Thyroid gland (tissue), 4 donors: ENCODE measurements around the gene SMOC1. TPM values are rescaled to one million over a fixed set of nuclear protein-coding genes. Genes with fewer than 3 reads are reported as not detected.

Experiments
- DNase-seq, 2 donors: peaks; one replicate each; pipeline ENCODE4 v3.0.0-alpha.2; 2019
- H3K27ac ChIP-seq, 3 donors: fragments of 200-600 bp; sonication (generic); 1 replicate in 2 of 3; 2 replicates in 1 of 3; pipeline ENCODE4 v1.5.1; 2016 to 2019; ENCODE audit warnings: mild to moderate bottlenecking in 1 of 3, moderate library complexity in 1 of 3
- H3K27me3 ChIP-seq: fragments of 200-600 bp; sonication (generic); one replicate; pipeline ENCODE4 v1.5.1; 2019
- H3K36me3 ChIP-seq, 2 donors: fragments of 200-600 bp; sonication (generic); one replicate each; pipeline ENCODE4 v1.5.1; 2016 to 2019
- H3K4me1 ChIP-seq, 2 donors: fragments of 200-600 bp; sonication (generic); one replicate each; pipeline ENCODE4 v1.5.1; 2017 to 2019
- H3K4me3 ChIP-seq, 3 donors: fragments of 200-600 bp; sonication (generic); replicated peaks in 1 of 3; 1 replicate in 2 of 3; 2 replicates in 1 of 3; pipeline ENCODE4 v1.5.1; 2016; ENCODE audit warnings: mild to moderate bottlenecking in 1 of 3
- H3K9me3 ChIP-seq: fragments of 200-600 bp; sonication (generic); one replicate; pipeline ENCODE4 v1.5.1; 2017
- POLR2A ChIP-seq, 2 donors: fragments of 450-650 bp; IDR thresholded peaks; one replicate each; pipeline ENCODE4 v1.6.1; 2017; ENCODE audit warnings: antibody characterized with exemption in 2 of 2, mild to moderate bottlenecking in 2 of 2, moderate library complexity in 1 of 2
- WGBS, 2 donors: methylation state at CpG; one replicate each; pipeline ENCODE4 v1.1.5; 2017; 5-methylcytosine and 5-hydroxymethylcytosine counted together
- intact Hi-C: fragments of 100-400 bp; cut with DNase I; formaldehyde crosslinking; loops from one replicate; pipeline ENCODE4 v1.15.1; 2023
- total RNA-seq, 4 donors: library from RNA; depleted of rRNA; stranded (reverse); fragments of >200 nt; gene quantifications; one replicate each; pipeline ENCODE4 v1.2.3, GENCODE V29; 2016
- TF ChIP-seq, protein P1 (sequence below), 6 experiments: fragments of 200-600 bp in 3 of 6; fragments of 450-650 bp in 3 of 6; sonication (generic) in 3 of 6; IDR thresholded peaks; one replicate each; pipeline ENCODE4 v1.5.1; 2016 to 2019; ENCODE audit warnings: antibody characterized with exemption in 6 of 6, mild to moderate bottlenecking in 2 of 6, inconsistent platforms in 1 of 6, moderate library complexity in 1 of 6

SMOC1 gene
- total RNA-seq, 4 donors from 2014 or later = 3.4 to 7.3 (median 3.7) TPM

DNA sequence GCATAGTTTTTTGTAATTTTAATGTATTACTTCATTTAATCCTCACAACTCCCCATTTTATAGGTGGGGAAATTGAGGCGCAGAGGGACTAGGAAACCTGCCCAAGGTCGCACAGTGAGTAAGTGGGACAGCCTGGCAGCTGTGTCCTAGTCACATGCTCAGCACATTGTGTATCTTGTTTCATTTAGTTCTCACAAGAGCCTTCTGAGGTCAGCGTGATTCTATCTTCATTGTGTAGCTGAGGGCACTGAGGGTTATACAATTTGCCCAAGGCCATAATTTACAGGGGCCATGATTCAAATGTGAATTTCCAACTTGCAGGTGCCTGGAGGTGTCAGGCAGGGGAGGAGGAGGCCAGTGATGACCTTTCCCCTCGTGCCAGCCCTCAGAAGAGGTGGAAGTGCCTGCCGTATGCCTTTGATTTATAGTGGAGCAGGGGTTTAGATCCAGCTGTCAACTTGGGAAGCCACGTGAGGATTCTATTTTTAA, 30.3 kb upstream of the SMOC1 start:
- WGBS, 2 donors = 60 to 71% methylated on average over 6 of the region's 6 CpGs
- no peaks in the 10 kb centered on the region for H3K36me3 ChIP-seq
- TF ChIP-seq POLR2A (IDR thresholded peaks at IDR 0.05) = no peak
- TF ChIP-seq, protein P1, sequence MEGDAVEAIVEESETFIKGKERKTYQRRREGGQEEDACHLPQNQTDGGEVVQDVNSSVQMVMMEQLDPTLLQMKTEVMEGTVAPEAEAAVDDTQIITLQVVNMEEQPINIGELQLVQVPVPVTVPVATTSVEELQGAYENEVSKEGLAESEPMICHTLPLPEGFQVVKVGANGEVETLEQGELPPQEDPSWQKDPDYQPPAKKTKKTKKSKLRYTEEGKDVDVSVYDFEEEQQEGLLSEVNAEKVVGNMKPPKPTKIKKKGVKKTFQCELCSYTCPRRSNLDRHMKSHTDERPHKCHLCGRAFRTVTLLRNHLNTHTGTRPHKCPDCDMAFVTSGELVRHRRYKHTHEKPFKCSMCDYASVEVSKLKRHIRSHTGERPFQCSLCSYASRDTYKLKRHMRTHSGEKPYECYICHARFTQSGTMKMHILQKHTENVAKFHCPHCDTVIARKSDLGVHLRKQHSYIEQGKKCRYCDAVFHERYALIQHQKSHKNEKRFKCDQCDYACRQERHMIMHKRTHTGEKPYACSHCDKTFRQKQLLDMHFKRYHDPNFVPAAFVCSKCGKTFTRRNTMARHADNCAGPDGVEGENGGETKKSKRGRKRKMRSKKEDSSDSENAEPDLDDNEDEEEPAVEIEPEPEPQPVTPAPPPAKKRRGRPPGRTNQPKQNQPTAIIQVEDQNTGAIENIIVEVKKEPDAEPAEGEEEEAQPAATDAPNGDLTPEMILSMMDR (IDR thresholded peaks at IDR 0.05) = no peak

DNA sequence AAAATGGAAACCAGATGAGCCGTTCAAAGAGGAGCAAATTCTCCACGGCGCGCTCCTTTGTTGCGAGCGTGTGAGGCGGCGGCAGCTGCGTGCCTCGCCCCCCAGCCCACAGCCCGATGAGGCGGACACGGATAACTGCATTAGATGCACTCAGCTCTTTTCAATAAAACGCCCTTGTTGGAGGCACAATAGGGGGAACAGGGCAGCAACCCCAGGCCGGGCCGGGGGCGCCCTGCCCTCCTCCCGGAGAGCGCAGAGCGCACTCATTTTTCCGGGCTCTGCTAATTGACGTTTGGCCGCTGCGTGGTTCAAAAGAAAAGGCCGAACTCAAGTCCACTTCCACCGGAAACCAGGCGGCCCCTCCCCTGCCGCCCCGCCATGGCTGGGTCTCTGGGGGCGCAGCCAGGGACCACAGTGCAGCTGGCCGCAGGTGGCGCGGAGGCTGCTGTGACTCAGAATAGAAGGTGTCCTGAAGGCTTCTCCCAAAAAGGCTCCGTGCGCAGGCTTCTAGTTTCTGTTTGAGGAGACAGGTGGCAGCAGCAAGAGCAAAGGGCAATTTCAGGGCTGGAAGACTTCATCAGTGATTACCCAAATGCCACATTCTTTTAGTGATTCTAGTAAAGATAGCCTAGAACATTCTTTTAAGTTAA, 29.0 kb upstream of the SMOC1 start:
- no peaks in the 10 kb centered on the region for H3K9me3 ChIP-seq
- no peak overlapping the region for H3K27ac ChIP-seq
- no peaks in the 10 kb centered on the region for H3K27me3 ChIP-seq
- 75 to 87% methylated on average over 29 to 30 of the region's 35 CpGs for WGBS, 2 donors
- TF ChIP-seq, protein P1 (IDR thresholded peaks at IDR 0.05) = no peak
- no peak for TF ChIP-seq POLR2A (IDR thresholded peaks at IDR 0.05)
- H3K4me1 ChIP-seq = no peaks in the 10 kb centered on the region
- no peak overlapping the region for H3K4me3 ChIP-seq
- intact Hi-C loops = no loop called here
- no peak for DNase-seq
- H3K36me3 ChIP-seq = no peaks in the 10 kb centered on the region

More for the DNA sequence above, 30.3 kb upstream of the SMOC1 start:
- no peak for DNase-seq
- Histone ChIP-seq H3K27ac (no peak overlapping the region), H3K27me3 (no peaks in the 10 kb centered on the region), H3K4me1 (no peaks in the 10 kb centered on the region), H3K4me3 (no peak overlapping the region), H3K9me3 (no peaks in the 10 kb centered on the region)
- intact Hi-C loops = no loop called here

DNA sequence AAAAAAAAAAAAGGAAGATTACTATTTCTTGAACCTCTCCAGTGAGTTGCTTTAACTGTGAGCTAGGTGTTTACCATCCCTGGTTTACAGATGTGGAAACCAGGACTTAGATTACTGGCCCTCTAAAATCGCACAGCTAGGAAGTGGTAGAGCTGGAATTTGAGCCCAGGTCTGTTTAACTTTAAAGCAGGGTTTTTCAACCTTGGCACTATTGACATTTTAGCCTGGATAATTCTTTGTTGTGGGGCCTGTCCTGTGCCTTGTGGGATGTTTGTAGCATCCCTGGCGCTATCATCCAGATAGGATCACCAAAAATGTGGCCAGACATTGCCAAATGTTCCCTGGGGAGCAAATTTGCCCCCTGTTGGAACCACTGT, 28.5 kb upstream of the SMOC1 start:
- WGBS, 2 donors = 72 to 79% methylated on average over 2 of the region's 2 CpGs
- TF ChIP-seq POLR2A (IDR thresholded peaks at IDR 0.05) = no peak
- TF ChIP-seq, protein P1 (IDR thresholded peaks at IDR 0.05) = no peak
- intact Hi-C loops = no loop called here
- no peaks in the 10 kb centered on the region for H3K4me1 ChIP-seq
- H3K9me3 ChIP-seq = no peaks in the 10 kb centered on the region
- no peak for DNase-seq
- no peaks in the 10 kb centered on the region for H3K36me3 ChIP-seq
- no peak overlapping the region for H3K4me3 ChIP-seq
- H3K27ac ChIP-seq = no peak overlapping the region
- no peaks in the 10 kb centered on the region for H3K27me3 ChIP-seq

DNA sequence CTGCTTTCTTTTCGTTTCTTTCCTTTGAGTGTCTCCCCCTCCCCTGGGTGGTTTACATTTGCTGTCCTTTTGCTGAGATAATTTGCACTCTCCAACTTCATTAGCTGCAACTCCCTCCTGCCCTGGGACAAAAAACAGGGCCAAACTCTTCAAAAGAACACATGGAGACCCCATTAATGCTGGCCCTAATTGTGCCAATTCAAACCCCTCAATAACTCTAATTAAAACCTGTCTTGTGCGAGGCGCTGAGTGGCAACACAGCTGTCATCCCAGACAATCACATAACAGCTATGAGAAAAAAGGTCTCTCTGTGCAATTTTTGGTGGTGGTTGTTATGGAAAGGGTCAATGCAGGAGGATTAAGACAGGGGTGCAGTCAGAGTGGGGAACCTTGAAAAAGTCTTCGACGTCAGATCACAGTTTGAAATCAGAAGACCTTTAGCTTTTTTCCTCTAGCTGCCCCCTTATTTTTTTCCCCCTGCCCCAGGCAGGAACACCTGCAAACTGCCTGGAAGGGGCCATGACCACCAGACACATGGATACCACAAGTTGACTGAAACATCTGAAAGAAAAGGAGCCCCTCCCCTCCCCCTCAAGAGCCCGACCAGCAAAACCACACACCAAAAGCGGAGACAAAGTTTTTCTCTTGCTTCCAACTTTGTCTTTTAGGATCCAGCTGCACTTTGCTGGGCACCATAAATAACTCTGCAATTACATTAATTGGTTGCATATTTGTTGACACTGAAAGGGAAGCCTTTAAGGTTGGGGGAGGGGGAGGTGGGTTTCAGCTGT, 26.5 kb upstream of the SMOC1 start:
- H3K4me3 ChIP-seq = no peak overlapping the region
- no peak overlapping the region for H3K27ac ChIP-seq
- intact Hi-C loops = no loop called here
- no peak for DNase-seq
- no peaks in the 10 kb centered on the region for H3K36me3 ChIP-seq
- H3K4me1 ChIP-seq = no peaks in the 10 kb centered on the region
- no peaks in the 10 kb centered on the region for H3K9me3 ChIP-seq
- TF ChIP-seq, protein P1 (IDR thresholded peaks at IDR 0.05) = no peak
- no peak for TF ChIP-seq POLR2A (IDR thresholded peaks at IDR 0.05)
- whole genome bisulfite sequencing, 2 donors = 77 to 79% methylated on average over 7 of the region's 7 CpGs
- H3K27me3 ChIP-seq = no peaks in the 10 kb centered on the region

DNA sequence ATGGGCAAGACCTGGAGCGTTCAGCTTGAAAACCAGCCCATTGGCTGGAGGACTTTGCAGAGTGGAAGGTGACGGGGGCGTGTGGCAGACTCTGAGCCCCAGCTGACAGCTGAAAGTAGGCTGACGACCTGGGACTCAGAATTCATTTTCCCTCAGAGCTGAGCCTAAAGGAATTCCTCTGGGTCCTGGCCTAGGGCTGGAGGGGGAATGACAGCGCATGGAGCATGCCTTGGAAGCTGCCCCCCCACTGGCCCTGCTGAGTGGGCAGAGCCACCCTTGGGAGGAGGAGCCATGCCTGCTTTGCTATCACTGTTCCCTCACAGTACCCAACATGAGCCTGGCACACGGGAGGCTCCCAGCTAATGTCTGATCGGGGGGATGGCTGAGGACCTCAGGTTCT, 25.4 kb upstream of the SMOC1 start:
- Histone ChIP-seq H3K36me3 (no peaks in the 10 kb centered on the region), H3K27ac (no peak overlapping the region), H3K4me3 (no peak overlapping the region), H3K4me1 (no peaks in the 10 kb centered on the region), H3K9me3 (no peaks in the 10 kb centered on the region), H3K27me3 (no peaks in the 10 kb centered on the region)
- 68 to 82% methylated on average over 6 to 7 of the region's 7 CpGs for WGBS, 2 donors
- TF ChIP-seq POLR2A (IDR thresholded peaks at IDR 0.05) = no peak
- TF ChIP-seq, protein P1 (IDR thresholded peaks at IDR 0.05) = no peak
- intact Hi-C loops = no loop called here
- DNase-seq = no peak
